Brain microvascular endothelial cell (primary cell): ENCODE measurements around the gene PITPNC1.
A peak's percentile ranks its signal among the peaks of the same experiment; 100 is the strongest.
"Not testable (repeated sequence)": the region's sequence is repeated elsewhere in the genome, so short reads cannot be mapped to it uniquely, and the experiment has no call there.

Source experiments
- DNase-seq: peaks from one replicate; pipeline ENCODE4 v3.0.0-alpha.2; 2020
- H3K27ac ChIP-seq: fragments of 250-450 bp; sonication (Bioruptor Pico); 2 replicates; pipeline ENCODE4 v1.5.1; 2020; ENCODE audit warnings: mild to moderate bottlenecking, moderate library complexity
- H3K27me3 ChIP-seq: fragments of 250-450 bp; sonication (Bioruptor Pico); replicated peaks from 2 replicates; pipeline ENCODE4 v1.5.1; 2020; ENCODE audit warnings: mild to moderate bottlenecking
- H3K36me3 ChIP-seq: fragments of 250-450 bp; sonication (Bioruptor Pico); replicated peaks from 2 replicates; pipeline ENCODE4 v1.5.1; 2020; ENCODE audit warnings: mild to moderate bottlenecking
- H3K4me3 ChIP-seq: 2 replicates; pipeline ENCODE4 v1.5.1; 2011; ENCODE audit warnings: low read depth, mild to moderate bottlenecking, control low read depth, low read length, moderate library complexity
- in situ Hi-C: cut with HindIII; loops from 2 replicates; pipeline ENCODE4 v1.10.0; 2017; ENCODE audit warnings: low sequenced_read_pairs, low pct_ligation_motif_present
- TF ChIP-seq, protein P1 (sequence below): IDR thresholded peaks from 2 replicates; pipeline ENCODE4 v1.5.1; 2011; ENCODE audit warnings: low read depth, mild to moderate bottlenecking, moderate library complexity, low read length, control low read depth, inconsistent platforms; ENCODE audit errors: missing control alignments

The PITPNC1 gene

DNA sequence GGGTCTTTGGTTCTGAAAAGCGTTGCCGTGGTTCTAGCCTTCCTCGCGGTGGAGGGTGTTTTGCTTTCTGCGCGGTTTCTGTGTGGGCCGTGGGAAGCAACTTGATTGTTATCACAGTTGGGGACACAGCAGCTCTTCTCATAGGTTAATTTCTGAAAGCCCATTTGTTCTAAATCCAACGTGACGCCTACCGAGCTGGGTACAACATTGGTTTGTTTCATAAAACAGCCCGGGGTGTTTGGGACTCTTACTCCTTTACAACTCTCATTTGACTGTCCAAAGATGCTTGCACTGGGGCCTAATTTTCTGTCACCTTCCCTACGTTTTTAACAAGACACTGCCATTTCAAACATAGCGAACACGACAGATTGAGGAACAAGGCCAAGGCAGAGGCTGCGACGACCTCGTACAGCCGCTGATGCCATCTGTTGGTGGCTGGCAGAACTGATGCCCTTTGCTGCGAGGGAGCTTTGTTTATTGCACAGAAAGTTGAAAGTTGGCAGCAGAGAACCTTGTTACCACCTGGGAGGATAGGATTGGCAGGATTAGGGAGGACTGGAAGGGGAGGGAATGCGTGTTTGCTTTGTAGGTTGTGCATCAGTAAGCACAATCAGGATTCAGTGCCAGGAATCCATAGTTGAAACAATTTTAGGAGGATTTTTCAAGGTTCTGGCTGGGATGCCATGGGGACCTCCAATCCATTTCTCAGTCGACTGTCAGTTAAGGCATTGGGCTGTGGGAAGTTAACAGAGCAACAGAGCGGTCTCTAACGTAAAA lies 98.3 kb downstream of the PITPNC1 start:
- no peak overlapping the region for H3K27ac ChIP-seq
- in situ Hi-C loops = loop anchor here (25.0 kb wide), 1 partner anchor 137 kb away; no protein-coding TSS in a partner anchor
- no peaks in the 10 kb centered on the region for H3K27me3 ChIP-seq
- DNase-seq = peak; percentile 66
- no peaks in the 10 kb centered on the region for H3K36me3 ChIP-seq
- H3K4me3 ChIP-seq = peak overlapping the region; percentile 1
- TF ChIP-seq, protein P1, sequence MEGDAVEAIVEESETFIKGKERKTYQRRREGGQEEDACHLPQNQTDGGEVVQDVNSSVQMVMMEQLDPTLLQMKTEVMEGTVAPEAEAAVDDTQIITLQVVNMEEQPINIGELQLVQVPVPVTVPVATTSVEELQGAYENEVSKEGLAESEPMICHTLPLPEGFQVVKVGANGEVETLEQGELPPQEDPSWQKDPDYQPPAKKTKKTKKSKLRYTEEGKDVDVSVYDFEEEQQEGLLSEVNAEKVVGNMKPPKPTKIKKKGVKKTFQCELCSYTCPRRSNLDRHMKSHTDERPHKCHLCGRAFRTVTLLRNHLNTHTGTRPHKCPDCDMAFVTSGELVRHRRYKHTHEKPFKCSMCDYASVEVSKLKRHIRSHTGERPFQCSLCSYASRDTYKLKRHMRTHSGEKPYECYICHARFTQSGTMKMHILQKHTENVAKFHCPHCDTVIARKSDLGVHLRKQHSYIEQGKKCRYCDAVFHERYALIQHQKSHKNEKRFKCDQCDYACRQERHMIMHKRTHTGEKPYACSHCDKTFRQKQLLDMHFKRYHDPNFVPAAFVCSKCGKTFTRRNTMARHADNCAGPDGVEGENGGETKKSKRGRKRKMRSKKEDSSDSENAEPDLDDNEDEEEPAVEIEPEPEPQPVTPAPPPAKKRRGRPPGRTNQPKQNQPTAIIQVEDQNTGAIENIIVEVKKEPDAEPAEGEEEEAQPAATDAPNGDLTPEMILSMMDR = peak; percentile 99

DNA sequence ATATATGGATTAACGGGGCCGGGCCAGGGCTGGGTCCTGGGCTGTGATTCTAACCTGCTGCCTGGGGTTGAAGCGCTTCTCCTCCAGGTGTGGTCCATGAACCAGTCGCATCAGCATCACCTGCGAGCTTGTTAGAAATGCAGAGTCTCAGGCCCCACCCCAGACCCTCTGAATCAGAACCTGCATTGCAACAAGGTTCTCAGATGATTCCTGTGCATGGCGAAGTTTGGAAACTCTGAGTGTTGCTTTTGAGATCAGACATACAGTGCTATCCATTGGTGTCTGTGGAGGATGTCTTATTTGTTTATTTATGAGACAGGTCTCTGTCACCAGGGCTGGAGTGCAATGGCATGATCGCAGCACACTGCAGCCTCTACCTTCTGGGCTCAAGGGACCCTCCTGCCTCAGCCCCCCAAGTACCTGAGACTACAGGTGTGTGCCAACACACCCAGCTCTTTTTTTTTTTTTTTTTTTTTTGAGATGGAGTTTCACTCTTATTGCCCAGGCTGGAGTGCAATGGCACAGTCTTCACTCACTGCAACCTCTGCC lies 99.8 kb downstream of the PITPNC1 start:
- TF ChIP-seq, protein P1 = no peak
- DNase-seq = no peak
- in situ Hi-C loops = loop anchor here (25.0 kb wide), 1 partner anchor 135 kb away; no protein-coding TSS in a partner anchor
- H3K27ac ChIP-seq = no peak overlapping the region
- no peaks in the 10 kb centered on the region for H3K27me3 ChIP-seq
- no peak overlapping the region for H3K4me3 ChIP-seq
- no peaks in the 10 kb centered on the region for H3K36me3 ChIP-seq

DNA sequence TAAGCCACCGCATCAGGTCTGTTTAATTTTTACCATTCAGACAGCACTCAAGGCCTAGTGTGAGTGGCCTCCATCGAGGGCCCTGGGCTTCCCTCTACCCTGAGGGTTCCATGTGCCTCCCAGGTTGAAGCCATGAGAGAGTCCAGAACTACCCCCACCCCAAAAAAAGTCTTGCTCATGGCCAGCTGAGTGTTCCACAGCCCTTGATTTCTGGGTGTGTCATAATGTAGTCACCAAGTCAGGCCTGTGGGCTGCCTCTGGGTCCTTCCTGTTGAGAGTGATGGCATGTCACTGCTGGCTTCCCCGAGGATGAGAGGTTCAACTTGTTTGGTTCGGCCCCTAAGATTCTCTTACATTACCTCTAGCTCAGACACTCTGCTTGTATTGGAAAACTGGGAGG lies 100.6 kb downstream of the PITPNC1 start:
- DNase-seq = peak; percentile 49
- H3K4me3 ChIP-seq = no peak overlapping the region
- H3K27ac ChIP-seq = peak overlapping the region; percentile 38
- in situ Hi-C loops = loop anchor here (25.0 kb wide), 1 partner anchor 135 kb away; no protein-coding TSS in a partner anchor
- H3K27me3 ChIP-seq = no peaks in the 10 kb centered on the region
- TF ChIP-seq, protein P1 = no peak
- H3K36me3 ChIP-seq = no peaks in the 10 kb centered on the region

DNA sequence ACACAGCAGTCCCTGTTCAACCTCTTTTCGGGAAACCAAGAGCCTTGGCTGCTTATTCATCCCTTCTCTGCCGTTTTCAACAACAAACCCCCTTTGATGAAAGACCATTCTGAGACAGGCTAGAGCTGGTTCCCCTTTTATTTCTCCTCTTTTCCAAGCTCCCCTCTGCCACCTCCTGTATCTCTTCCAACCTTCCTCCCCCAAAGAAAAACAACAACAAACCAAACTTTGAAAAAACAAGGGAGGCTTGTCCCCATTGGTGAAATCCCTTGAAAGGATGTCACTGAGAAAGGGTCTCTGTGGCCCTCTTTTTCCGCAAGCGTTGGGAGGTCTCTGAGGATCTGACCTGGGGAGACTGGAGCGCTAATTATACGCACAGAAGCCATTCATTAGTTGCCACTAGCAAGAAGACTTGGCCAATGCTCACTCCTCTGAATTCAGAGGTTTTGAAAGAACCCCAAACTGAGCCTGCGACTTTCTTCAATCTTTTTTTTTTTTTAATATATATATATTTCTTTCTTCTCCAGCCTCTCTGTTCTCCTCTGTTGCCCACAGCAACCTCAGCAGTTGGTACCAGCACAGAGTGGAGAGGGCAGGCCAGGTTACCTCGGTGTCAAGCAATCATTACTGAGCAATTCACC lies 101.4 kb downstream of the PITPNC1 start:
- Histone ChIP-seq H3K27me3 (no peaks in the 10 kb centered on the region), H3K4me3 (no peak overlapping the region), H3K36me3 (no peaks in the 10 kb centered on the region), H3K27ac (no peak overlapping the region)
- no peak for DNase-seq
- in situ Hi-C loops = loop anchor here (25.0 kb wide), 1 partner anchor 134 kb away; no protein-coding TSS in a partner anchor
- TF ChIP-seq, protein P1 = no peak

DNA sequence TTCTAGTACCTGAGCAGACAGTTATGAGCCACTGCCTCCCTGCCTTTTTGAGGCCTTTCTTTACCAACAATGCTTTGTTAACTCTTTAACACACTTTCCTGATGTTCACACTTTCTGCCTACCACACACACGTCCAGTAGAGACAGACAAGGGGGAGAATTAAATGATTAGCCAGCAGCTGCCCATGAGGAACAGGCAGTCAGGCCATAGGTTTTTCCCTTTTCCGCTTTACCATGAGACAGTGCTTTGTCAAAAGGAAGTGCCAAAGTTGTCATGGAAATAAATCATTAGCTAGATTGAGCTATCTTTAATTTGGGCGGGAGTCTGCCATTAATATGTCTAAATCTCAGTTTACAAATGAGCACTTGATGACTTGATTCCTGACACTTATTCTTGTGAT lies 102.1 kb downstream of the PITPNC1 start:
- Histone ChIP-seq H3K27ac (no peak overlapping the region), H3K4me3 (no peak overlapping the region), H3K36me3 (no peaks in the 10 kb centered on the region), H3K27me3 (no peaks in the 10 kb centered on the region)
- in situ Hi-C loops = loop anchor here (25.0 kb wide), 1 partner anchor 133 kb away; no protein-coding TSS in a partner anchor
- TF ChIP-seq, protein P1 = no peak
- no peak for DNase-seq

DNA sequence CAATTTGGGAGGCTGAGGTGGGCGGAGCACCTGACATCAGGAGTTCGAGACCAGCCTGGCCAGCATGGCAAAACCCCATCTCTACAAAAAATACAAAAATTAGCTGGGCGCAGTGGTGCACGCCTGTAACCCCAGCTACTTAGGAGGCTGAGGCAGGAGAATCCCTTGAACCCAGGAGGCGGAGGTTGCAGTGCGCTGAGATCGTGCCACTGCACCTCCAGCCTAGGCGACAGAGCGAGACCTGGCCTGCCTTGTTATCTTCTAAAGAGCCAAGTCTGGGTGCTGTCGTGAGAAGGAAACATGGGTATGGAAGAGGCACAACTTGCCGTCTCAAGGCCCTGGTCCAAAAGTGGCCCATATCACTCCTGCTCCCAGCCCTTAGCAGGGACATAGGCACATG lies 103.9 kb downstream of the PITPNC1 start:
- not testable (repeated sequence) for DNase-seq, H3K36me3 ChIP-seq, H3K4me3 ChIP-seq, H3K27me3 ChIP-seq
- peak overlapping the region; percentile 57 for H3K27ac ChIP-seq
- in situ Hi-C loops = loop anchor here (25.0 kb wide), 1 partner anchor 131 kb away; no protein-coding TSS in a partner anchor
